HepG2 (cell line): ENCODE data around the gene SLC16A3. TPM values are rescaled to one million over a fixed set of nuclear protein-coding genes. Genes with fewer than 3 reads are reported as not detected.

Source experiments
- ARNTL ChIP-seq: sonication (generic); formaldehyde crosslinking; IDR thresholded peaks from 2 replicates; pipeline ENCODE4 v1.4.0; 2020; ENCODE audit warnings: mild to moderate bottlenecking, missing genetic modification reagents
- FOXJ3 ChIP-seq: sonication (generic); formaldehyde crosslinking; IDR thresholded peaks from 2 replicates; pipeline ENCODE4 v1.4.0; 2020; ENCODE audit warnings: missing genetic modification reagents, mild to moderate bottlenecking, borderline replicate concordance
- KDM4B ChIP-seq: sonication (generic); formaldehyde crosslinking; IDR thresholded peaks from 2 replicates; pipeline ENCODE4 v1.4.0; 2020; ENCODE audit warnings: missing genetic modification reagents
- MEIS2 ChIP-seq: sonication (generic); formaldehyde crosslinking; IDR thresholded peaks from 2 replicates; pipeline ENCODE4 v1.9.0; 2021; ENCODE audit warnings: mild to moderate bottlenecking, missing genetic modification reagents
- NFRKB ChIP-seq: fragments of 450-650 bp; IDR thresholded peaks from 2 replicates; pipeline ENCODE4 v1.6.1; 2017
- NPAS2 ChIP-seq: sonication (generic); formaldehyde crosslinking; IDR thresholded peaks from 2 replicates; pipeline ENCODE4 v1.8.0; 2022; ENCODE audit warnings: mild to moderate bottlenecking, missing genetic modification reagents, borderline replicate concordance
- PRMT3 ChIP-seq: sonication (generic); formaldehyde crosslinking; IDR thresholded peaks from 2 replicates; pipeline ENCODE4 v1.8.1; 2022; ENCODE audit warnings: low read depth, mild to moderate bottlenecking, moderate library complexity, missing genetic modification reagents, borderline replicate concordance
- RXRA ChIP-seq: sonication (generic); formaldehyde crosslinking; IDR thresholded peaks from 2 replicates; pipeline ENCODE4 v1.5.1; 2020; ENCODE audit warnings: missing genetic modification reagents
- ZBTB7B ChIP-seq: sonication (generic); formaldehyde crosslinking; IDR thresholded peaks from 2 replicates; pipeline ENCODE4 v1.4.0; 2020; ENCODE audit warnings: missing genetic modification reagents
- ZC3H13 ChIP-seq: sonication (generic); formaldehyde crosslinking; IDR thresholded peaks from 2 replicates; pipeline ENCODE4 v1.8.1; 2023; ENCODE audit warnings: mild to moderate bottlenecking, missing genetic modification reagents, moderate library complexity
- ZFP36 ChIP-seq: fragments of 150-350 bp; IDR thresholded peaks from 2 replicates; pipeline ENCODE4 v1.6.1; 2018; ENCODE audit warnings: borderline replicate concordance, low read length, low read depth; ENCODE audit not compliant: partially characterized antibody
- ZNF138 ChIP-seq: sonication (generic); formaldehyde crosslinking; IDR thresholded peaks from 2 replicates; pipeline ENCODE4 v1.5.0; 2020; ENCODE audit warnings: mild to moderate bottlenecking, low read depth, missing genetic modification reagents
- ZNF207 ChIP-seq: fragments of 450-650 bp; IDR thresholded peaks from 2 replicates; pipeline ENCODE4 v1.6.1; 2016; ENCODE audit warnings: antibody characterized with exemption, borderline replicate concordance
- ZNF263 ChIP-seq: sonication (generic); formaldehyde crosslinking; IDR thresholded peaks from 2 replicates; pipeline ENCODE4 v1.4.0; 2020; ENCODE audit warnings: missing genetic modification reagents
- ZNF383 ChIP-seq: sonication (generic); formaldehyde crosslinking; IDR thresholded peaks from 2 replicates; pipeline ENCODE4 v1.4.0; 2020; ENCODE audit warnings: missing genetic modification reagents, mild to moderate bottlenecking, borderline replicate concordance
- ZNF446 ChIP-seq: sonication (generic); formaldehyde crosslinking; IDR thresholded peaks from 2 replicates; pipeline ENCODE4 v1.5.0; 2020; ENCODE audit warnings: mild to moderate bottlenecking, missing genetic modification reagents
- ZNF557 ChIP-seq: sonication (generic); formaldehyde crosslinking; IDR thresholded peaks from 2 replicates; pipeline ENCODE4 v1.4.0; 2020; ENCODE audit warnings: missing genetic modification reagents
- ZNF879 ChIP-seq: sonication (generic); formaldehyde crosslinking; IDR thresholded peaks from 2 replicates; pipeline ENCODE4 v1.8.1; 2023; ENCODE audit warnings: missing genetic modification reagents
- polyA plus RNA-seq, 8 experiments: library from polyadenylated mRNA; depleted of rRNA in 3 of 8; stranded (reverse) in 7 of 8; unstranded in 1 of 8; fragments of >200 nt; fragmentation: Illumina TruSeq in 4 of 8; extraction: Trizol in 4 of 8; gene quantifications; 2 replicates each; pipeline versions ENCODE4 v1.2.1 to v1.2.3, GENCODE V29; 2011 to 2016; ENCODE audit warnings: low read depth in 4 of 8, missing spikeins in 1 of 8, mixed read lengths in 1 of 8; ENCODE audit not compliant: insufficient read depth in 1 of 8
- total RNA-seq, 5 experiments: library from RNA; depleted of rRNA; stranded (reverse); fragments of >200 nt; fragmentation: Illumina TruSeq; extraction: Trizol; gene quantifications; 2 replicates each; pipeline ENCODE4 v1.2.3, GENCODE V29; 2016; ENCODE audit warnings: low read depth in 1 of 5
- TF ChIP-seq, protein P1 (sequence below): sonication (generic); formaldehyde crosslinking; IDR thresholded peaks from 2 replicates; pipeline ENCODE4 v1.5.0; 2020; ENCODE audit warnings: missing genetic modification reagents, mild to moderate bottlenecking, borderline replicate concordance
- TF ChIP-seq, protein P2 (sequence below): IDR thresholded peaks from 2 replicates; pipeline ENCODE4 v1.6.1; 2016; ENCODE audit warnings: missing genetic modification reagents, missing compliant biosample characterization
- TF ChIP-seq, protein P3 (sequence below): sonication (generic); formaldehyde crosslinking; IDR thresholded peaks from 2 replicates; pipeline ENCODE4 v1.9.0; 2021; ENCODE audit warnings: mild to moderate bottlenecking, missing genetic modification reagents
- TF ChIP-seq, protein P4 (sequence below): sonication (generic); formaldehyde crosslinking; IDR thresholded peaks from 2 replicates; pipeline ENCODE4 v1.4.0; 2020; ENCODE audit warnings: missing genetic modification reagents

Gene SLC16A3
- total and polyA plus RNA-seq, 2 of the 13 experiments (the other 11 are each of a cell fraction or from before 2014, with no cell fraction given): 242 to 349 TPM

DNA sequence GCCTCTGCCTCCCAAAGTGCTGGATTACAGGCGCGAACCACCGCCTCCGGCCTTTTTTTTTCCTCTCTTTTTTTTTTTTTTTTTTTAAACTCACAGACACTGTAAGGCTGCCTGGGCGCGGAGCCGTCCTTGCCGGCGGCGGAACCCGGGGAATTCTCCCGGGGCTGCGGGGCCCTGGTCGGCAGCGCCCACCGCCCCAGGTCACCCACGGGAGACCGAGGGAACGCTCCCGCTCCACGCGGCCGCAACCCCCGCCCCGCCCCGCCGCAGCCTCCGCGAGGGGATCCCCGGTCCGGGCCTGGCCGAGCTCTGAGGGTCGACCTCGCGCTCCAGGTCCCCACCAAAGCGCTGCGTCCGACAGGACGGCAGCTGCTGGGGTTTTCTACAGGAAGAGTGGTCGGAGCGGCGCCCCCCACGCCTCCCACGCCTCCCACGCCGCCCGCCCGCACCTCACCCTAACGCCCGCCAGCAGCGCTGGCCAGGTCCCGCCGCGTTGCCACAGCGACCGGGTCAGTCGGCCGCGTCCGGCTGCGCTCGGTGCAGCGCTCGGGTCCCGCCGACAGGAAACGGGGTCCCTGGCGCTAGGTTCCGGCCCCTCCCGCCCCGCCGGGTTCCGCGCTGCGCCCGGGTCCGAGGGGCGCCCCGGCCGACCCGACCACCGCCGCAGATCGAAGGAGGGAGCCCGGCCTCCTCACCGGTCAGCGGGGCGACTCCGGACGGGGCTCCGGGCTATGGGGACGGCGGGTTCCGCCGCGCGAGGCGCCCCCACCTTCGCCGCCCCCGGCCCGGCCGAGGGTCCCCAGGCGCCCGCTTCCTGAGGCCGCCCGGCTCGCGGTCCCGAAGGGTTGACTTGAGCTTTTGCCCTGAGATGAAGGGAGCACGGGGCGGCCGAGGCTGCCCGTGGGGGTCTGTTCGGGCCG is 16.3 kb upstream of the SLC16A3 start, which contains the start of gene CCDC57 (continued):
- no peak for TF ChIP-seq NPAS2
- peak; percentile 87 for TF ChIP-seq ZBTB7B (CRISPR knock-in tag)
- TF ChIP-seq ZNF879 (CRISPR knock-in tag): no peak
- TF ChIP-seq ZNF207: no peak
- TF ChIP-seq ZNF557 (CRISPR knock-in tag): no peak
- no peak for TF ChIP-seq KDM4B (CRISPR knock-in tag)
- TF ChIP-seq ZC3H13 (CRISPR knock-in tag): 0 out of 2 replicates have a peak, but pooled peaks have one; percentile 29
- TF ChIP-seq, protein P1, sequence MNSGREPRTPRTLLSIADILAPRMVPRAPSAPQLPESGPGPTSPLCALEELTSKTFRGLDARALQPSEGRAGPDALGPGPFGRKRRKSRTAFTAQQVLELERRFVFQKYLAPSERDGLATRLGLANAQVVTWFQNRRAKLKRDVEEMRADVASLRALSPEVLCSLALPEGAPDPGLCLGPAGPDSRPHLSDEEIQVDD (CRISPR knock-in tag): no peak; the same call in 1 of the 2 replicates
- no peak for TF ChIP-seq ZFP36
- TF ChIP-seq PRMT3 (CRISPR knock-in tag): no peak
- TF ChIP-seq, protein P2, sequence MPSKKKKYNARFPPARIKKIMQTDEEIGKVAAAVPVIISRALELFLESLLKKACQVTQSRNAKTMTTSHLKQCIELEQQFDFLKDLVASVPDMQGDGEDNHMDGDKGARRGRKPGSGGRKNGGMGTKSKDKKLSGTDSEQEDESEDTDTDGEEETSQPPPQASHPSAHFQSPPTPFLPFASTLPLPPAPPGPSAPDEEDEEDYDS (CRISPR knock-in tag): no peak
- TF ChIP-seq ARNTL (CRISPR knock-in tag): peak; percentile 65; the same call in 1 of the 2 replicates
- peak; percentile 59; the same call in 1 of the 2 replicates for TF ChIP-seq RXRA (CRISPR knock-in tag)
- TF ChIP-seq ZNF383 (CRISPR knock-in tag): no peak
- no peak for TF ChIP-seq FOXJ3 (CRISPR knock-in tag)
- peak; percentile 84 for TF ChIP-seq MEIS2
- no peak for TF ChIP-seq NFRKB
- TF ChIP-seq ZNF446: no peak
- TF ChIP-seq, protein P3, sequence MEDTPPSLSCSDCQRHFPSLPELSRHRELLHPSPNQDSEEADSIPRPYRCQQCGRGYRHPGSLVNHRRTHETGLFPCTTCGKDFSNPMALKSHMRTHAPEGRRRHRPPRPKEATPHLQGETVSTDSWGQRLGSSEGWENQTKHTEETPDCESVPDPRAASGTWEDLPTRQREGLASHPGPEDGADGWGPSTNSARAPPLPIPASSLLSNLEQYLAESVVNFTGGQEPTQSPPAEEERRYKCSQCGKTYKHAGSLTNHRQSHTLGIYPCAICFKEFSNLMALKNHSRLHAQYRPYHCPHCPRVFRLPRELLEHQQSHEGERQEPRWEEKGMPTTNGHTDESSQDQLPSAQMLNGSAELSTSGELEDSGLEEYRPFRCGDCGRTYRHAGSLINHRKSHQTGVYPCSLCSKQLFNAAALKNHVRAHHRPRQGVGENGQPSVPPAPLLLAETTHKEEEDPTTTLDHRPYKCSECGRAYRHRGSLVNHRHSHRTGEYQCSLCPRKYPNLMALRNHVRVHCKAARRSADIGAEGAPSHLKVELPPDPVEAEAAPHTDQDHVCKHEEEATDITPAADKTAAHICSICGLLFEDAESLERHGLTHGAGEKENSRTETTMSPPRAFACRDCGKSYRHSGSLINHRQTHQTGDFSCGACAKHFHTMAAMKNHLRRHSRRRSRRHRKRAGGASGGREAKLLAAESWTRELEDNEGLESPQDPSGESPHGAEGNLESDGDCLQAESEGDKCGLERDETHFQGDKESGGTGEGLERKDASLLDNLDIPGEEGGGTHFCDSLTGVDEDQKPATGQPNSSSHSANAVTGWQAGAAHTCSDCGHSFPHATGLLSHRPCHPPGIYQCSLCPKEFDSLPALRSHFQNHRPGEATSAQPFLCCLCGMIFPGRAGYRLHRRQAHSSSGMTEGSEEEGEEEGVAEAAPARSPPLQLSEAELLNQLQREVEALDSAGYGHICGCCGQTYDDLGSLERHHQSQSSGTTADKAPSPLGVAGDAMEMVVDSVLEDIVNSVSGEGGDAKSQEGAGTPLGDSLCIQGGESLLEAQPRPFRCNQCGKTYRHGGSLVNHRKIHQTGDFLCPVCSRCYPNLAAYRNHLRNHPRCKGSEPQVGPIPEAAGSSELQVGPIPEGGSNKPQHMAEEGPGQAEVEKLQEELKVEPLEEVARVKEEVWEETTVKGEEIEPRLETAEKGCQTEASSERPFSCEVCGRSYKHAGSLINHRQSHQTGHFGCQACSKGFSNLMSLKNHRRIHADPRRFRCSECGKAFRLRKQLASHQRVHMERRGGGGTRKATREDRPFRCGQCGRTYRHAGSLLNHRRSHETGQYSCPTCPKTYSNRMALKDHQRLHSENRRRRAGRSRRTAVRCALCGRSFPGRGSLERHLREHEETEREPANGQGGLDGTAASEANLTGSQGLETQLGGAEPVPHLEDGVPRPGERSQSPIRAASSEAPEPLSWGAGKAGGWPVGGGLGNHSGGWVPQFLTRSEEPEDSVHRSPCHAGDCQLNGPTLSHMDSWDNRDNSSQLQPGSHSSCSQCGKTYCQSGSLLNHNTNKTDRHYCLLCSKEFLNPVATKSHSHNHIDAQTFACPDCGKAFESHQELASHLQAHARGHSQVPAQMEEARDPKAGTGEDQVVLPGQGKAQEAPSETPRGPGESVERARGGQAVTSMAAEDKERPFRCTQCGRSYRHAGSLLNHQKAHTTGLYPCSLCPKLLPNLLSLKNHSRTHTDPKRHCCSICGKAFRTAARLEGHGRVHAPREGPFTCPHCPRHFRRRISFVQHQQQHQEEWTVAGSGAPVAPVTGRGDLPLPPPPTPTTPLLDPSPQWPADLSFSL (CRISPR knock-in tag): no peak
- peak; percentile 56; the same call in 1 of the 2 replicates for TF ChIP-seq ZNF263 (CRISPR knock-in tag)
- peak; percentile 95 for TF ChIP-seq ZNF138 (CRISPR knock-in tag)
- TF ChIP-seq, protein P4, sequence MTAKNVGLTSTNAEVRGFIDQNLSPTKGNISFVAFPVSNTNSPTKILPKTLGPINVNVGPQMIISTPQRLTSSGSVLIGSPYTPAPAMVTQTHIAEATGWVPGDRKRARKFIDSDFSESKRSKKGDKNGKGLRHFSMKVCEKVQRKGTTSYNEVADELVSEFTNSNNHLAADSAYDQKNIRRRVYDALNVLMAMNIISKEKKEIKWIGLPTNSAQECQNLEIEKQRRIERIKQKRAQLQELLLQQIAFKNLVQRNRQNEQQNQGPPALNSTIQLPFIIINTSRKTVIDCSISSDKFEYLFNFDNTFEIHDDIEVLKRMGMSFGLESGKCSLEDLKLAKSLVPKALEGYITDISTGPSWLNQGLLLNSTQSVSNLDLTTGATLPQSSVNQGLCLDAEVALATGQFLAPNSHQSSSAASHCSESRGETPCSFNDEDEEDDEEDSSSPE (CRISPR knock-in tag): peak; percentile 83
